Measurements from ENCODE around the gene LDAF1. TPM values are rescaled to one million over a fixed set of nuclear protein-coding genes. Genes with fewer than 3 reads are reported as not detected.

Gene LDAF1
- polyA plus RNA-seq, 1 experiment: 31.1 TPM

- no peak for TF ChIP-seq CTCF (IDR thresholded peaks at IDR 0.05; ENCODE audit: insufficient read depth, low read depth, low read length)
- CTCF ChIA-PET: no interaction called here
- no peak for DNase-seq (ENCODE audit: low read depth)
- H3K27me3 ChIP-seq (ENCODE audit: control insufficient read depth, insufficient read depth, low read length): no peaks in the 10 kb centered on the region
- POLR2A ChIA-PET: no interaction called here
- no peak overlapping the region for H3K4me3 ChIP-seq (ENCODE audit: low read depth, low read length)
- no peaks in the 10 kb centered on the region for H3K36me3 ChIP-seq (ENCODE audit: control insufficient read depth, insufficient read depth, low read length)
These were observed 59.7 kb downstream of the LDAF1 start for GRCh38 chr16:21218153-21218552.

- no peak for TF ChIP-seq CTCF (IDR thresholded peaks at IDR 0.05; ENCODE audit: insufficient read depth, low read depth, low read length)
- Histone ChIP-seq H3K36me3 (ENCODE audit: control insufficient read depth, insufficient read depth, low read length) (no peaks in the 10 kb centered on the region), H3K4me3 (ENCODE audit: low read depth, low read length) (no peak overlapping the region), H3K27me3 (ENCODE audit: control insufficient read depth, insufficient read depth, low read length) (no peaks in the 10 kb centered on the region)
- no peak for DNase-seq (ENCODE audit: low read depth)
- POLR2A ChIA-PET: interaction anchor here (0.7 kb wide), 1 partner anchor 445 kb away, joined by 3 read pairs; no protein-coding TSS in a partner anchor
- CTCF ChIA-PET: interaction anchor here (0.8 kb wide), 1 partner anchor 44 kb away, joined by 3 read pairs; no protein-coding TSS in a partner anchor
These were observed 61.1 kb downstream of the LDAF1 start for GRCh38 chr16:21219551-21219950.

- ChIA-PET CTCF (no interaction called here), POLR2A (no interaction called here)
- TF ChIP-seq CTCF (IDR thresholded peaks at IDR 0.05; ENCODE audit: insufficient read depth, low read depth, low read length): no peak
- DNase-seq (ENCODE audit: low read depth): no peak
- Histone ChIP-seq H3K4me3 (ENCODE audit: low read depth, low read length) (no peak overlapping the region), H3K27me3 (ENCODE audit: control insufficient read depth, insufficient read depth, low read length) (no peaks in the 10 kb centered on the region; the same call in 1 of the 2 replicates), H3K36me3 (ENCODE audit: control insufficient read depth, insufficient read depth, low read length) (no peaks in the 10 kb centered on the region)
These were observed 64.2 kb downstream of the LDAF1 start for GRCh38 chr16:21222495-21223337.

- Histone ChIP-seq H3K36me3 (ENCODE audit: control insufficient read depth, insufficient read depth, low read length) (no peaks in the 10 kb centered on the region), H3K4me3 (ENCODE audit: low read depth, low read length) (no peak overlapping the region), H3K27me3 (ENCODE audit: control insufficient read depth, insufficient read depth, low read length) (peaks cover 3% of the 10 kb centered on the region; the same call in 1 of the 2 replicates)
- no peak for DNase-seq (ENCODE audit: low read depth)
- no peak for TF ChIP-seq CTCF (IDR thresholded peaks at IDR 0.05; ENCODE audit: insufficient read depth, low read depth, low read length)
- ChIA-PET POLR2A (no interaction called here), CTCF (interaction anchor here (0.8 kb wide), 1 partner anchor 20 kb away, joined by 3 read pairs; no protein-coding TSS in a partner anchor)
These were observed 65.3 kb downstream of the LDAF1 start for GRCh38 chr16:21223787-21224186.

- H3K36me3 ChIP-seq (ENCODE audit: control insufficient read depth, insufficient read depth, low read length): no peaks in the 10 kb centered on the region
- no peak for TF ChIP-seq CTCF (IDR thresholded peaks at IDR 0.05; ENCODE audit: insufficient read depth, low read depth, low read length)
- CTCF ChIA-PET: no interaction called here
- H3K4me3 ChIP-seq (ENCODE audit: low read depth, low read length): no peak overlapping the region
- POLR2A ChIA-PET: no interaction called here
- DNase-seq (ENCODE audit: low read depth): no peak
- H3K27me3 ChIP-seq (ENCODE audit: control insufficient read depth, insufficient read depth, low read length): peaks cover 3% of the 10 kb centered on the region; the same call in 1 of the 2 replicates
These were observed 66.3 kb downstream of the LDAF1 start for GRCh38 chr16:21224800-21225199.

Measured in BJ (cell line).